Sigmoid colon (tissue), 4 donors: ENCODE data around the gene TLL2.

Experiments used
- CTCF ChIP-seq, 4 experiments: fragments of 450-650 bp in 3 of 4; fragments of 200-600 bp in 1 of 4; IDR thresholded peaks; one replicate each; pipeline ENCODE4 v1.5.1; 2016 to 2019; ENCODE audit warnings: antibody characterized with exemption in 4 of 4, mild to moderate bottlenecking in 3 of 4, moderate library complexity in 2 of 4
- EP300 ChIP-seq, 4 donors: sonication (generic); formaldehyde crosslinking; IDR thresholded peaks; one replicate each; pipeline ENCODE4 v1.6.1; 2017; ENCODE audit warnings: antibody characterized with exemption in 4 of 4

- TF ChIP-seq CTCF (IDR thresholded peaks at IDR 0.05) (no peak), EP300 (IDR thresholded peaks at IDR 0.05) (no peak)
Measured at GRCh38 chr10:96319754-96320474, 193.8 kb downstream of the TLL2 start.
